Measurements from ENCODE around the gene C1QL2.

C1QL2 gene

GRCh38 chr2:119106301-119106897 is 52.2 kb downstream of the C1QL2 start:
- DNase-seq (ENCODE audit: low spot score): no peak

Small RNA genes within 50 kb of the gene (small RNA-seq; reads per million reads assigned to genes)
- 0 to 0.27 reads per million in 2 experiments for gene RN7SL468P
